ENCODE measurements around the gene OR2T1.
"Not testable (repeated sequence)": the region's sequence is repeated elsewhere in the genome, so short reads cannot be mapped to it uniquely, and the experiment has no call there.

The OR2T1 gene

GRCh38 chr1:248402748-248403147 is at the start of gene OR2T1:
Gene OR2T1 (plus strand): TSS chr1:248403048. CDS start chr1:248406148, 3,100 bp downstream.
- in situ Hi-C loops (cut with MboI; ENCODE audit: low sequenced_read_pairs): no loop called here

GRCh38 chr1:248359415-248359814 is 43.4 kb upstream of the OR2T1 start:
- in situ Hi-C loops (cut with MboI; ENCODE audit: low sequenced_read_pairs): no loop called here

GRCh38 chr1:248361121-248361715 is 41.6 kb upstream of the OR2T1 start, which contains the start of gene OR2T4:
Gene OR2T4 (plus strand): TSS chr1:248361665. CDS start chr1:248361665, 0 bp downstream.
- in situ Hi-C loops (cut with MboI; ENCODE audit: low sequenced_read_pairs): no loop called here

GRCh38 chr1:248366609-248367008 is 36.2 kb upstream of the OR2T1 start:
- in situ Hi-C loops (cut with MboI; ENCODE audit: low sequenced_read_pairs): no loop called here

GRCh38 chr1:248372394-248372793 is 30.5 kb upstream of the OR2T1 start:
- in situ Hi-C loops (cut with MboI; ENCODE audit: low sequenced_read_pairs): no loop called here

- in situ Hi-C loops (cut with MboI; ENCODE audit: low sequenced_read_pairs): no loop called here
Observed at GRCh38 chr1:248373761-248374160, 29.1 kb upstream of the OR2T1 start.

GRCh38 chr1:248375446-248375845 is 27.4 kb upstream of the OR2T1 start, which contains the start of gene OR2T6:
Gene OR2T6 (plus strand): TSS chr1:248375746. CDS start chr1:248387609, 11,863 bp downstream.
- in situ Hi-C loops (cut with MboI; ENCODE audit: low sequenced_read_pairs): no loop called here

GRCh38 chr1:248376916-248377315 is 25.9 kb upstream of the OR2T1 start:
- in situ Hi-C loops (cut with MboI; ENCODE audit: low sequenced_read_pairs): no loop called here

- in situ Hi-C loops (cut with MboI; ENCODE audit: low sequenced_read_pairs): no loop called here
Observed at GRCh38 chr1:248380854-248381253, 22.0 kb upstream of the OR2T1 start.

GRCh38 chr1:248388426-248388825 is 14.4 kb upstream of the OR2T1 start:
- in situ Hi-C loops (cut with MboI; ENCODE audit: low sequenced_read_pairs): no loop called here

- in situ Hi-C loops (cut with MboI; ENCODE audit: low sequenced_read_pairs): no loop called here
Observed at GRCh38 chr1:248393050-248393449, 9.8 kb upstream of the OR2T1 start.

GRCh38 chr1:248404024-248404423 is 1.2 kb downstream of the OR2T1 start:
- in situ Hi-C loops (cut with MboI; ENCODE audit: low sequenced_read_pairs): no loop called here

GRCh38 chr1:248406721-248407692 is 4.2 kb downstream of the OR2T1 start:
- in situ Hi-C loops (cut with MboI; ENCODE audit: low sequenced_read_pairs): no loop called here

- in situ Hi-C loops (cut with MboI; ENCODE audit: low sequenced_read_pairs): no loop called here
Observed at GRCh38 chr1:248416226-248416625, 13.4 kb downstream of the OR2T1 start.

GRCh38 chr1:248417854-248418253 is 15.0 kb downstream of the OR2T1 start:
- in situ Hi-C loops (cut with MboI; ENCODE audit: low sequenced_read_pairs): no loop called here

GRCh38 chr1:248421384-248421783 is 18.5 kb downstream of the OR2T1 start:
- in situ Hi-C loops (cut with MboI; ENCODE audit: low sequenced_read_pairs): no loop called here

- in situ Hi-C loops (cut with MboI; ENCODE audit: low sequenced_read_pairs): not testable (repeated sequence)
Observed at GRCh38 chr1:248427526-248428191, 24.8 kb downstream of the OR2T1 start.

- in situ Hi-C loops (cut with MboI; ENCODE audit: low sequenced_read_pairs): not testable (repeated sequence)
Observed at GRCh38 chr1:248428192-248428533, 25.3 kb downstream of the OR2T1 start.

GRCh38 chr1:248431683-248432082 is 28.8 kb downstream of the OR2T1 start:
- in situ Hi-C loops (cut with MboI; ENCODE audit: low sequenced_read_pairs): not testable (repeated sequence)

GRCh38 chr1:248432201-248432600 is 29.4 kb downstream of the OR2T1 start:
- in situ Hi-C loops (cut with MboI; ENCODE audit: low sequenced_read_pairs): not testable (repeated sequence)

GRCh38 chr1:248433811-248434415 is 31.1 kb downstream of the OR2T1 start:
- in situ Hi-C loops (cut with MboI; ENCODE audit: low sequenced_read_pairs): not testable (repeated sequence)
